IPS DF 6.9 (cell line): Measurements from ENCODE around the gene KIF23.
A peak's percentile ranks its signal among the peaks of the same experiment; 100 is the strongest.

Experiments
- DNase-seq: peaks from one replicate; pipeline ENCODE4 v3.0.0-alpha.2; 2013; ENCODE audit warnings: low read depth, low spot score
- H3K27ac ChIP-seq: one replicate; pipeline ENCODE4 v1.5.1; 2013; ENCODE audit warnings: low read length, control low read depth
- H3K27me3 ChIP-seq: 2 replicates; pipeline ENCODE4 v1.6.1; 2013; ENCODE audit warnings: mild to moderate bottlenecking, low read length; ENCODE audit not compliant: control insufficient read depth, insufficient read depth
- H3K36me3 ChIP-seq: 2 replicates; pipeline ENCODE4 v1.6.1; 2013; ENCODE audit warnings: low read length; ENCODE audit not compliant: control insufficient read depth, insufficient read depth
- H3K4me1 ChIP-seq: 2 replicates; pipeline ENCODE4 v1.6.1; 2013; ENCODE audit warnings: low read length; ENCODE audit not compliant: control insufficient read depth, insufficient read depth
- H3K4me3 ChIP-seq: 2 replicates; pipeline ENCODE4 v1.5.1; 2013; ENCODE audit warnings: mild to moderate bottlenecking, low read length
- H3K9me3 ChIP-seq: 2 replicates; pipeline ENCODE4 v1.6.1; 2013; ENCODE audit warnings: low read length, inconsistent platforms; ENCODE audit not compliant: control insufficient read depth, insufficient read depth
- WGBS: extraction: QIAGEN DNeasy Blood & Tissue Kit; methylation state at CpG from one replicate; pipeline ENCODE4 v1.1.7; 2013; ENCODE audit warnings: mixed read lengths, missing lambda C conversion rate; ENCODE audit not compliant: insufficient read length, insufficient coverage; 5-methylcytosine and 5-hydroxymethylcytosine counted together

KIF23 gene

GRCh38 chr15:69384626-69385598, 29.2 kb upstream of the KIF23 start:
- Histone ChIP-seq H3K4me1 (no peaks in the 10 kb centered on the region), H3K4me3 (no peak overlapping the region), H3K9me3 (no peaks in the 10 kb centered on the region), H3K27me3 (no peaks in the 10 kb centered on the region), H3K36me3 (no peaks in the 10 kb centered on the region), H3K27ac (no peak overlapping the region)
- DNase-seq = no peak
- no CpG with 5 or more reads among the region's 12 CpGs for WGBS

- DNase-seq = no peak
- H3K4me1 ChIP-seq = no peaks in the 10 kb centered on the region
- H3K4me3 ChIP-seq = no peak overlapping the region
- 100% methylated on average over 2 of the region's 2 CpGs for WGBS
- no peaks in the 10 kb centered on the region for H3K27me3 ChIP-seq
- H3K9me3 ChIP-seq = no peaks in the 10 kb centered on the region
- H3K36me3 ChIP-seq = no peaks in the 10 kb centered on the region
- H3K27ac ChIP-seq = no peak overlapping the region
These were observed 28.3 kb upstream of the KIF23 start for GRCh38 chr15:69385831-69386230.

- H3K9me3 ChIP-seq = no peaks in the 10 kb centered on the region
- H3K4me3 ChIP-seq = no peak overlapping the region
- no peak overlapping the region for H3K27ac ChIP-seq
- no peaks in the 10 kb centered on the region for H3K36me3 ChIP-seq
- no peaks in the 10 kb centered on the region for H3K4me1 ChIP-seq
- H3K27me3 ChIP-seq = no peaks in the 10 kb centered on the region
- no peak for DNase-seq
- WGBS = 100% methylated on average over 1 of the region's 7 CpGs
These were observed 27.9 kb upstream of the KIF23 start for GRCh38 chr15:69386284-69386683.

GRCh38 chr15:69388260-69388705, 25.9 kb upstream of the KIF23 start:
- peaks cover 2% of the 10 kb centered on the region; the same call in 1 of the 2 replicates for H3K4me1 ChIP-seq
- H3K27ac ChIP-seq = no peak overlapping the region
- no peaks in the 10 kb centered on the region for H3K27me3 ChIP-seq
- H3K9me3 ChIP-seq = no peaks in the 10 kb centered on the region
- H3K4me3 ChIP-seq = no peak overlapping the region
- no CpG with 5 or more reads among the region's 6 CpGs for WGBS
- no peak for DNase-seq
- H3K36me3 ChIP-seq = no peaks in the 10 kb centered on the region

- no peaks in the 10 kb centered on the region for H3K27me3 ChIP-seq
- no peak for DNase-seq
- WGBS = no CpG with 5 or more reads among the region's 7 CpGs
- peaks cover 2% of the 10 kb centered on the region for H3K4me1 ChIP-seq
- H3K27ac ChIP-seq = no peak overlapping the region
- no peaks in the 10 kb centered on the region for H3K9me3 ChIP-seq
- no peaks in the 10 kb centered on the region for H3K36me3 ChIP-seq
- no peak overlapping the region for H3K4me3 ChIP-seq
These were observed 24.7 kb upstream of the KIF23 start for GRCh38 chr15:69389426-69389825.

GRCh38 chr15:69390575-69390974, 23.6 kb upstream of the KIF23 start:
- no peak for DNase-seq
- no peaks in the 10 kb centered on the region for H3K27me3 ChIP-seq
- no peaks in the 10 kb centered on the region for H3K36me3 ChIP-seq
- no peaks in the 10 kb centered on the region for H3K9me3 ChIP-seq
- no peak overlapping the region for H3K27ac ChIP-seq
- no CpG with 5 or more reads among the region's 2 CpGs for WGBS
- H3K4me1 ChIP-seq = peaks cover 2% of the 10 kb centered on the region
- H3K4me3 ChIP-seq = no peak overlapping the region

GRCh38 chr15:69391046-69391757, 22.9 kb upstream of the KIF23 start:
- no CpG with 5 or more reads among the region's 11 CpGs for WGBS
- Histone ChIP-seq H3K4me3 (no peak overlapping the region), H3K9me3 (no peaks in the 10 kb centered on the region), H3K27ac (no peak overlapping the region), H3K36me3 (no peaks in the 10 kb centered on the region), H3K27me3 (no peaks in the 10 kb centered on the region), H3K4me1 (peaks cover 2% of the 10 kb centered on the region)
- DNase-seq = no peak

GRCh38 chr15:69392352-69392751, 21.8 kb upstream of the KIF23 start:
- no peak overlapping the region for H3K4me3 ChIP-seq
- H3K27ac ChIP-seq = no peak overlapping the region
- no peaks in the 10 kb centered on the region for H3K36me3 ChIP-seq
- no peaks in the 10 kb centered on the region for H3K27me3 ChIP-seq
- no peaks in the 10 kb centered on the region for H3K9me3 ChIP-seq
- no CpG with 5 or more reads among the region's 4 CpGs for WGBS
- no peak for DNase-seq
- H3K4me1 ChIP-seq = peaks cover 2% of the 10 kb centered on the region

- Histone ChIP-seq H3K9me3 (no peaks in the 10 kb centered on the region), H3K27me3 (no peaks in the 10 kb centered on the region), H3K36me3 (no peaks in the 10 kb centered on the region), H3K4me3 (no peak overlapping the region), H3K4me1 (peaks cover 2% of the 10 kb centered on the region), H3K27ac (no peak overlapping the region)
- DNase-seq = no peak
- no CpG with 5 or more reads among the region's 11 CpGs for WGBS
These were observed 20.2 kb upstream of the KIF23 start for GRCh38 chr15:69393831-69394491.

GRCh38 chr15:69394556-69395282, 19.4 kb upstream of the KIF23 start:
- peak; percentile 80 for DNase-seq
- peaks cover 2% of the 10 kb centered on the region for H3K4me1 ChIP-seq
- no peak overlapping the region for H3K4me3 ChIP-seq
- H3K9me3 ChIP-seq = no peaks in the 10 kb centered on the region
- no peaks in the 10 kb centered on the region for H3K36me3 ChIP-seq
- no peaks in the 10 kb centered on the region for H3K27me3 ChIP-seq
- H3K27ac ChIP-seq = no peak overlapping the region
- WGBS = no CpG with 5 or more reads among the region's 36 CpGs
